ENCODE results near the gene JAK1.
"Not testable (repeated sequence)": the region's sequence is repeated elsewhere in the genome, so short reads cannot be mapped to it uniquely, and the experiment has no call there.

Gene JAK1

DNA sequence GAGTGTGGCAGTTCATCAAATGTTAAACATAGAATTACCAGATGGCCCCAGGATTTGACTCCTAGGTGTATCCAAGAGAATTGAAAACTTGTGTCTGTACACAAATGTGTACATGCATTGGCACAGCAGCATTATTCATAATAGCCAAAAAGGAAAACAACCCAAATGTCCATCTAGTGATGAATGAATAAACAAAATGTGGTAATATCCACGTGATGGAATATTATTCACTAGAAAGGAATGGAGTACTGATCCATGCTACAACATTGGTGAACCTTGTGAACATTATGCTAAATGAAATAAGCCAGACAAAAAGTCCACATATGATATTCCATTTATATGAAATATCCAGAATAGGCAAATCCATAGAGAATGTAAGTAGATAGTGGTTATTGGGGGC is 143.7 kb downstream of the JAK1 start:
- no peak for DNase-seq (ENCODE audit: extremely low spot score)
- TF ChIP-seq CTCF (IDR thresholded peaks at IDR 0.05; ENCODE audit: control extremely low read depth, extremely low read depth, low read depth, missing control alignments): no peak
- ChIA-PET CTCF (interaction anchor here (1.0 to 2.4 kb wide), 10 partner anchors 9 to 596 kb away, joined by 3 to 15 read pairs (median 4); no protein-coding TSS in a partner anchor), POLR2A (no interaction called here)

- DNase-seq (ENCODE audit: extremely low spot score); POLR2A ChIA-PET: not testable (repeated sequence)
- CTCF ChIA-PET: interaction anchor here (1.0 to 1.5 kb wide), 3 partner anchors 29 to 552 kb away, joined by 3 to 4 read pairs (median 3); no protein-coding TSS in a partner anchor
Observed at GRCh38 chr1:64820572-64820971, 145.8 kb downstream of the JAK1 start.

DNA sequence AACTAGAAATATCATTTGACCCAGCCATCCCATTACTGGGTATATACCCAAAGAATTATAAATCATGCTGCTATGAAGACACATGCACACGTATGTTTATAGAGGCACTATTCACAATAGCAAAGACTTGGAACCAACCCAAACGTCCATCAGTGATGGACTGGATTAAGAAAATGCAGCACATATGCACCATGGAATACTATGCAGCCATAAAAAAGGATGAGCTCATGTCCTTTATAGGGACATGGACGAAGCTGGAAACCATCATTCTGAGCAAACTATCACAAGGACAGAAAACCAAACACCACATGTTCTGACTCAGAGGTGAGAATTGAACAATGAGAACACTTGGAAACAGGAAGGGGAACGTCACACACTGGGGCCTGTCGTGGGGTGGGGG is 149.0 kb downstream of the JAK1 start:
- DNase-seq (ENCODE audit: extremely low spot score); POLR2A ChIA-PET: not testable (repeated sequence)
- CTCF ChIA-PET: interaction anchor here (1.5 kb wide), 1 partner anchor 11 kb away, joined by 3 read pairs; no protein-coding TSS in a partner anchor

DNA sequence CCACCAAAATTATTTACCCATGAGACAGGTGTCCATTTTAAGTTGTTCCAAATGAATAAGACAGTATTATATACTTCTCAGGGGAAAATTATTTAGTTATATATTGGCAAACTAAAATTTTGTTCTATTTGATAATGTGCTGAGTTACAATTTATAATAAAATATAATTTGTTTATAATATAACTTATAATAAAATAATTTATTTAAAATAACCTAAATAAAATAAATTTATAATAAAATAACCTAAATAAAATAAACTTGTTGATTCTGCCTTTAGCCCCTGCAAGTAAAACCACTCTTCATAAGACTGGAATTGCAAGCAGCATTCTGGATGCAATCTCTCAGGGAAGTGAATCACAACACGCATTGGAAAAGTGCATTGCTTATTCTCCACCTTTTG is 151.9 kb downstream of the JAK1 start:
- DNase-seq (ENCODE audit: extremely low spot score): no peak
- no peak for TF ChIP-seq CTCF (IDR thresholded peaks at IDR 0.05; ENCODE audit: control extremely low read depth, extremely low read depth, low read depth, missing control alignments)
- ChIA-PET POLR2A (no interaction called here), CTCF (no interaction called here)

- CTCF ChIA-PET: interaction anchor here (1.0 to 1.5 kb wide), 3 partner anchors 13 to 43 kb away, joined by 3 read pairs; no protein-coding TSS in a partner anchor
- TF ChIP-seq CTCF (IDR thresholded peaks at IDR 0.05; ENCODE audit: control extremely low read depth, extremely low read depth, low read depth, missing control alignments): no peak
- no peak for DNase-seq (ENCODE audit: extremely low spot score)
- POLR2A ChIA-PET: no interaction called here
Observed at GRCh38 chr1:64811131-64811530, 155.2 kb downstream of the JAK1 start.

DNA sequence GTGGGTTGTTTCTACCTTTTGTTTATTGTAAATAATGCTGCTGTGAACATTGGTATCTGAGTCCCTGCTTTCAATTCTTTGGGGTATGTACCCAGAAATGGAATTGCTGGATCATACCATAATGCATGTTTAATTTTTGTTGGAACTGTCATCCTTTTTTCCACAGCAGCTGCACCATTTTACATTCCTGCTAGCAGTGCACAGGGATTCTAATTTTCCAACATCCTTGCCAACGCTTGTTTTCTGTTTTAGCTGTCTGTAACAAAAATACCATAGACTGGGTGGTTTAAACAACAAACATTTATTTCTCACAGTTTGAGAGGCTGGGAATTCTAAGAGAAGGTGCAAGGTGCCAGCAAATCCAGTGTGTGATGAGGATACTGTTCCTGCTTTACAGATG is 156.3 kb downstream of the JAK1 start:
- ChIA-PET POLR2A (no interaction called here), CTCF (no interaction called here)
- no peak for TF ChIP-seq CTCF (IDR thresholded peaks at IDR 0.05; ENCODE audit: control extremely low read depth, extremely low read depth, low read depth, missing control alignments)
- DNase-seq (ENCODE audit: extremely low spot score): no peak

GRCh38 chr1:64809309-64809708 is 157.0 kb downstream of the JAK1 start:
- ChIA-PET POLR2A (no interaction called here), CTCF (interaction anchor here (1.0 kb wide), 1 partner anchor 14 kb away, joined by 3 read pairs; no protein-coding TSS in a partner anchor)
- TF ChIP-seq CTCF (IDR thresholded peaks at IDR 0.05; ENCODE audit: control extremely low read depth, extremely low read depth, low read depth, missing control alignments): no peak
- DNase-seq (ENCODE audit: extremely low spot score): no peak

- POLR2A ChIA-PET: no interaction called here
Observed at GRCh38 chr1:64801851-64802523, 164.4 kb downstream of the JAK1 start.

More at GRCh38 chr1:64801851-64802523, 164.4 kb downstream of the JAK1 start:
- no peak for DNase-seq (ENCODE audit: extremely low spot score)
- no peak for TF ChIP-seq CTCF (IDR thresholded peaks at IDR 0.05; ENCODE audit: control extremely low read depth, extremely low read depth, low read depth, missing control alignments)
- CTCF ChIA-PET: no interaction called here
